Endothelial cell of umbilical vein (primary cell): ENCODE results near the gene ETS1. TPM values are rescaled to one million over a fixed set of nuclear protein-coding genes. Genes with fewer than 3 reads are reported as not detected.

Source experiments
- BruUV-seq: library from RNA; stranded (reverse); fragments of 400-500 nt; replicated peaks from 2 replicates; lab custom pipeline; 2021; lab: Mats Ljungman, UMichigan
- CTCF ChIA-PET: fragments of 300-600, 350-600 bp; sonication (Branson Sonifier 250); formaldehyde crosslinking; loops from one replicate; lab custom pipeline; 2021; ENCODE audit warnings: antibody characterized with exemption, inconsistent platforms; lab: Charles Lee
- POLR2A ChIA-PET: fragments of 300-600, 350-600 bp; sonication (Branson Sonifier 250); formaldehyde crosslinking; loops from one replicate; lab custom pipeline; 2021; ENCODE audit warnings: antibody characterized with exemption, inconsistent platforms; lab: Charles Lee
- DNase-seq: peaks from one replicate; pipeline ENCODE4 v3.0.0-alpha.2; 2011; ENCODE audit warnings: low read depth, low spot score
- FAIRE-seq: peaks from 2 replicates; lab custom pipeline; 2011; peaks lifted over from hg19 to GRCh38; lab: Jason Lieb, UNC
- H2AFZ ChIP-seq: 2 replicates; pipeline ENCODE4 v1.6.0; 2012; ENCODE audit warnings: low read depth, low read length, control low read depth, inconsistent platforms
- H3K27ac ChIP-seq: 2 replicates; pipeline ENCODE4 v1.5.1; 2011; ENCODE audit warnings: low read depth, mild to moderate bottlenecking, control low read depth, low read length, moderate library complexity; ENCODE audit not compliant: insufficient read depth
- H3K27me3 ChIP-seq, 2 experiments: 2 replicates each; pipeline versions ENCODE4 v1.6.0 to v1.6.1; 2011; ENCODE audit warnings: low read length in 2 of 2, mixed read lengths in 1 of 2; ENCODE audit not compliant: control insufficient read depth in 2 of 2, insufficient read depth in 2 of 2
- H3K36me3 ChIP-seq, 2 experiments: 2 replicates in 1 of 2; 3 replicates in 1 of 2; pipeline ENCODE4 v1.5.1; 2011; ENCODE audit warnings: low read length in 2 of 2, mild to moderate bottlenecking in 1 of 2, moderate library complexity in 1 of 2; ENCODE audit not compliant: control insufficient read depth in 2 of 2, insufficient read depth in 2 of 2; ENCODE audit errors: extremely low read depth in 1 of 2
- H3K4me1 ChIP-seq: 3 replicates; pipeline ENCODE4 v1.5.1; 2011; ENCODE audit warnings: mild to moderate bottlenecking, low read length; ENCODE audit not compliant: control insufficient read depth, insufficient read depth; ENCODE audit errors: extremely low read depth
- H3K4me2 ChIP-seq: 2 replicates; pipeline ENCODE4 v1.6.1; 2011; ENCODE audit warnings: low read length, control low read depth, mixed read lengths; ENCODE audit not compliant: insufficient read depth
- H3K4me3 ChIP-seq, 3 experiments: fragments of 200-600 bp in 1 of 3; sonication (generic), shearing (Covaris generic) in 1 of 3; replicated peaks in 1 of 3; 2 replicates each; pipeline ENCODE4 v1.5.1; 2011 to 2016; ENCODE audit warnings: control low read depth in 3 of 3, low read length in 3 of 3, mild to moderate bottlenecking in 2 of 3, inconsistent platforms in 1 of 3, low read depth in 1 of 3, moderate library complexity in 1 of 3; ENCODE audit not compliant: insufficient read depth in 1 of 3
- H3K79me2 ChIP-seq: 2 replicates; pipeline ENCODE4 v1.6.0; 2012; ENCODE audit warnings: low read length, inconsistent platforms; ENCODE audit not compliant: control insufficient read depth, insufficient read depth
- H3K9ac ChIP-seq: replicated peaks from 2 replicates; pipeline ENCODE3; 2011; ENCODE audit warnings: low read length, control low read depth; ENCODE audit not compliant: insufficient read depth; ENCODE audit errors: extremely low read depth
- H3K9me1 ChIP-seq: replicated peaks from 3 replicates; pipeline ENCODE4 v1.6.0; 2011; ENCODE audit warnings: mild to moderate bottlenecking, low read length; ENCODE audit not compliant: control insufficient read depth, insufficient read depth; ENCODE audit errors: extremely low read depth
- H3K9me3 ChIP-seq: replicated peaks from 2 replicates; pipeline ENCODE4 v1.5.1; 2012; ENCODE audit warnings: low read length, inconsistent platforms; ENCODE audit not compliant: control insufficient read depth, insufficient read depth
- H4K20me1 ChIP-seq: replicated peaks from 2 replicates; pipeline ENCODE3; 2011; ENCODE audit warnings: mild to moderate bottlenecking, low read length; ENCODE audit not compliant: control insufficient read depth, insufficient read depth; ENCODE audit errors: extremely low read depth
- CTCF ChIP-seq, 2 donors: IDR thresholded peaks; 1 replicate in 1 of 2; 2 replicates in 1 of 2; pipeline ENCODE4 v1.5.1; 2011; ENCODE audit warnings: low read length in 2 of 2, mild to moderate bottlenecking in 2 of 2, moderate library complexity in 2 of 2, control low read depth in 1 of 2, inconsistent platforms in 1 of 2, low read depth in 1 of 2; ENCODE audit not compliant: insufficient read depth in 1 of 2; ENCODE audit errors: extremely low read depth in 1 of 2
- EZH2 ChIP-seq: IDR thresholded peaks from 2 replicates; pipeline ENCODE4 v1.6.1; 2012; ENCODE audit warnings: borderline replicate concordance, low read depth, mild to moderate bottlenecking, moderate library complexity, low read length, inconsistent platforms; ENCODE audit not compliant: severe bottlenecking
- FOS ChIP-seq: IDR thresholded peaks from 2 replicates; pipeline ENCODE4 v1.6.1; 2011; ENCODE audit warnings: mild to moderate bottlenecking, low read length, moderate library complexity, borderline replicate concordance; ENCODE audit not compliant: insufficient read depth
- GATA2 ChIP-seq: IDR thresholded peaks from 2 replicates; pipeline ENCODE4 v1.7.0; 2011; ENCODE audit warnings: low read depth, mild to moderate bottlenecking, moderate library complexity, mixed read lengths, low read length; ENCODE audit not compliant: insufficient read length, insufficient read depth
- JUN ChIP-seq: IDR thresholded peaks from 2 replicates; pipeline ENCODE4 v1.6.1; 2011; ENCODE audit warnings: borderline replicate concordance, low read depth; ENCODE audit not compliant: insufficient read length, insufficient read depth
- MAX ChIP-seq: IDR thresholded peaks from 2 replicates; pipeline ENCODE4 v1.6.1; 2011; ENCODE audit not compliant: insufficient read depth, insufficient read length
- MYC ChIP-seq: IDR thresholded peaks from one replicate; pipeline ENCODE4 v1.6.1; 2011; ENCODE audit warnings: mild to moderate bottlenecking, low read depth, low read length
- POLR2A ChIP-seq: IDR thresholded peaks from 2 replicates; pipeline ENCODE4 v1.6.1; 2012; ENCODE audit warnings: low read depth, mild to moderate bottlenecking, control low read depth, low read length
- POLR2AphosphoS5 ChIP-seq: IDR thresholded peaks from 2 replicates; pipeline ENCODE4 v1.6.1; 2012; ENCODE audit warnings: low read depth, mild to moderate bottlenecking, control low read depth, low read length, moderate library complexity; ENCODE audit not compliant: insufficient read depth
- dilution Hi-C: fragments of 300-500 bp; cut with MboI; formaldehyde crosslinking; loops from one replicate; pipeline ENCODE4 v1.15.0; 2019; ENCODE audit warnings: low sequenced_read_pairs; ENCODE audit not compliant: extremely low pct_ligation_motif_present
- intact Hi-C: fragments of 100-400 bp; cut with micrococcal nuclease; formaldehyde crosslinking; loops from one replicate; pipeline ENCODE4 v1.10.0; 2022
- polyA plus RNA-seq, 4 experiments: library from polyadenylated mRNA; depleted of rRNA in 3 of 4; stranded (reverse) in 3 of 4; unstranded in 1 of 4; fragments of >200 nt; gene quantifications; 2 replicates each; pipeline versions ENCODE4 v1.2.1 to v1.2.3, GENCODE V29; 2011 to 2012; ENCODE audit warnings: missing spikeins in 1 of 4
- total RNA-seq: library from RNA; stranded (reverse); gene quantifications from 2 replicates; pipeline ENCODE4 v1.2.3, GENCODE V29; 2021

The ETS1 gene
- total and polyA plus RNA-seq, 2 donors (not counting 3 experiments of a cell fraction or from before 2014, with no cell fraction given) = 34.2 to 115 TPM

GRCh38 chr11:128634395-128634794 lies 47.0 kb upstream of the ETS1 start:
- POLR2A ChIA-PET = interaction anchor here (0.6 kb wide), 1 partner anchor 464 kb away, joined by 7 read pairs; no protein-coding TSS in a partner anchor
- Histone ChIP-seq H3K27ac (no peak overlapping the region), H4K20me1 (no peaks in the 10 kb centered on the region), H3K79me2 (no peaks in the 10 kb centered on the region), H3K36me3 (no peaks in the 10 kb centered on the region), H3K9ac (no peak overlapping the region), H3K4me2 (no peak overlapping the region), H3K4me1 (peaks cover 8% of the 10 kb centered on the region), H2AFZ (no peak overlapping the region), H3K9me1 (no peaks in the 10 kb centered on the region), H3K4me3 (no peak overlapping the region), H3K9me3 (no peaks in the 10 kb centered on the region), H3K27me3 (no peaks in the 10 kb centered on the region)
- FAIRE-seq (no peak), DNase-seq (no peak)
- dilution Hi-C loops (loop anchor here (25.0 kb wide), 3 partner anchors 322 to 597 kb away; no protein-coding TSS in a partner anchor), intact Hi-C loops (loop anchor here (5.0 kb wide), 4 partner anchors 132 to 177 kb away; no protein-coding TSS in a partner anchor)
- no TSS peak for BruUV-seq
- no peak for TF ChIP-seq EZH2
- no peak for TF ChIP-seq POLR2AphosphoS5
- no peak for TF ChIP-seq MYC
- no peak for TF ChIP-seq POLR2A
- CTCF ChIA-PET = interaction anchor here (2.9 to 6.8 kb wide), 3 partner anchors 345 to 477 kb away, joined by 61 to 145 read pairs (median 125); no protein-coding TSS in a partner anchor

GRCh38 chr11:128633384-128633965 lies 46.1 kb upstream of the ETS1 start:
- FAIRE-seq = no peak
- Histone ChIP-seq H3K4me1 (peaks cover 8% of the 10 kb centered on the region), H3K9ac (no peak overlapping the region), H3K27ac (no peak overlapping the region), H3K27me3 (no peaks in the 10 kb centered on the region), H3K9me3 (no peaks in the 10 kb centered on the region), H3K9me1 (no peaks in the 10 kb centered on the region), H3K36me3 (no peaks in the 10 kb centered on the region), H3K4me2 (no peak overlapping the region), H2AFZ (no peak overlapping the region), H4K20me1 (no peaks in the 10 kb centered on the region), H3K79me2 (no peaks in the 10 kb centered on the region), H3K4me3 (no peak overlapping the region)
- ChIA-PET POLR2A (no interaction called here), CTCF (interaction anchor here (0.7 to 6.8 kb wide), 20 partner anchors 24 to 476 kb away, joined by 3 to 145 read pairs (median 11); no protein-coding TSS in a partner anchor)
- no TSS peak for BruUV-seq
- intact Hi-C loops = loop anchor here (5.0 kb wide), 4 partner anchors 131 to 176 kb away; no protein-coding TSS in a partner anchor
- TF ChIP-seq JUN = no peak
- no peak for TF ChIP-seq MAX
- no peak for TF ChIP-seq GATA2
- no peak for TF ChIP-seq MYC
- no peak for TF ChIP-seq POLR2A
- no peak for TF ChIP-seq EZH2
- TF ChIP-seq FOS = no peak
- TF ChIP-seq POLR2AphosphoS5 = no peak
- TF ChIP-seq CTCF (IDR thresholded peaks at IDR 0.05; ENCODE audit: extremely low read depth in 1 of 2, insufficient read depth in 1 of 2, low read depth in 1 of 2, low read length in 2 of 2) = no peak
- dilution Hi-C loops = loop anchor here (25.0 kb wide), 3 partner anchors 321 to 596 kb away; no protein-coding TSS in a partner anchor
- no peak for DNase-seq
